Adipocyte (in vitro differentiated cells): Measurements from ENCODE around the gene TCF4.

ENCODE experiments used
- DNase-seq: peaks from one replicate; pipeline ENCODE4 v3.0.0-alpha.2; 2015; ENCODE audit warnings: low read depth
- H3K27me3 ChIP-seq: replicated peaks from 2 replicates; pipeline ENCODE4 v1.7.0; 2013; ENCODE audit warnings: mild to moderate bottlenecking, low read length, moderate library complexity; ENCODE audit not compliant: control insufficient read depth, insufficient read depth
- H3K36me3 ChIP-seq: 2 replicates; pipeline ENCODE4 v1.7.0; 2013; ENCODE audit warnings: low read length, mild to moderate bottlenecking, moderate library complexity; ENCODE audit not compliant: control insufficient read depth, insufficient read depth, severe bottlenecking
- H3K4me1 ChIP-seq: 2 replicates; pipeline ENCODE4 v1.7.0; 2013; ENCODE audit warnings: mild to moderate bottlenecking, low read length, moderate library complexity; ENCODE audit not compliant: control insufficient read depth, insufficient read depth
- H3K4me3 ChIP-seq: 2 replicates; pipeline ENCODE4 v1.7.0; 2013; ENCODE audit warnings: mild to moderate bottlenecking, low read length, moderate library complexity
- H3K9ac ChIP-seq: 2 replicates; pipeline ENCODE4 v1.7.0; 2013; ENCODE audit warnings: mild to moderate bottlenecking, low read length, moderate library complexity
- H3K9me3 ChIP-seq: 2 replicates; pipeline ENCODE4 v1.7.0; 2013; ENCODE audit warnings: mild to moderate bottlenecking, low read length, moderate library complexity; ENCODE audit not compliant: control insufficient read depth

Gene TCF4

GRCh38 chr18:55245211-55245614 lies 342.8 kb downstream of the TCF4 start:
- Histone ChIP-seq H3K9ac (no peak overlapping the region), H3K27me3 (no peaks in the 10 kb centered on the region), H3K4me1 (peaks cover 29% of the 10 kb centered on the region), H3K9me3 (no peaks in the 10 kb centered on the region), H3K4me3 (peak overlapping the region; percentile 43), H3K36me3 (peaks cover 15% of the 10 kb centered on the region)
- peak; percentile 40 for DNase-seq

DNA sequence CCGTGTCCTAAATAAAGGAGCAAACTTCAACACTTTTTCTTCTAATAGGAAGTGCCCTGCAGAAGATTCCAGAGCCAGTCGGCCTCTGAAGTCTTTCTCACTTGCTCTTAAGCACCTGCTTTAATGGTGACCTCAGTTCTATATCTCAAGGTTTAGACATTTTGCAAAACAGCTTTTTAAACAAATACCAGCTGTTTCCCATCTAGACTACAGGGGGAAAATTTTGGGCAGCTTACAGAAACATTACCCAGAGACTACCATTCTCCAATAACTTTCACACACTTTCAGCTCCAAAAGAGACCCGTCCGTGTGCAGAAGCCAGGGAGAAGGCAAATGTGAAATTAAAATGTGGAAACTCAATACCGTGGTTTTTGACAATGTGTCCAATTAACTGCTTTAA lies 343.4 kb downstream of the TCF4 start:
- Histone ChIP-seq H3K9ac (peak overlapping the region; percentile 5), H3K36me3 (peaks cover 10% of the 10 kb centered on the region), H3K4me3 (peak overlapping the region; percentile 67), H3K9me3 (no peaks in the 10 kb centered on the region), H3K27me3 (no peaks in the 10 kb centered on the region), H3K4me1 (peaks cover 29% of the 10 kb centered on the region)
- DNase-seq: peak; percentile 56

DNA sequence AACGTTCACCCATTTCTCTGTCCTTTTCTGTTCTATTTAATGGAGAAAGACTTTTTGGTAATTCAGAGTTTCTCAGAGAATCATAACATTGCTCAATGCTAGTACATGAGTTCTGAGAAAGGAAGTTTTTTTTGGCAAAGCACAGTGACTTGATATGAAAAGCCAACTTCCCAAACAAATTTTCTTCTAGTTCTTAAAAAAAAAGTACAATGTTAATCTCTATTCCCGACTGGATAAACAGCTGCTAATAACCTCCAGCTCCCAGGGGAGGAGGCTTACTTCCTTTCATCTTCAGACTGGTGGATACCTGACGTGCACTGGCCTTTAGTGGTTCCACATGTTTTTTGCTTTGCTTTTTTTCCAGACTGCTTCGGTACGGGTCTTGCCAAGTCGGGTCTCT lies 344.1 kb downstream of the TCF4 start:
- Histone ChIP-seq H3K4me1 (peaks cover 29% of the 10 kb centered on the region), H3K4me3 (peak overlapping the region; percentile 67), H3K9me3 (no peaks in the 10 kb centered on the region), H3K27me3 (no peaks in the 10 kb centered on the region), H3K9ac (peak overlapping the region; percentile 5), H3K36me3 (peaks cover 10% of the 10 kb centered on the region)
- peak; percentile 90 for DNase-seq

DNA sequence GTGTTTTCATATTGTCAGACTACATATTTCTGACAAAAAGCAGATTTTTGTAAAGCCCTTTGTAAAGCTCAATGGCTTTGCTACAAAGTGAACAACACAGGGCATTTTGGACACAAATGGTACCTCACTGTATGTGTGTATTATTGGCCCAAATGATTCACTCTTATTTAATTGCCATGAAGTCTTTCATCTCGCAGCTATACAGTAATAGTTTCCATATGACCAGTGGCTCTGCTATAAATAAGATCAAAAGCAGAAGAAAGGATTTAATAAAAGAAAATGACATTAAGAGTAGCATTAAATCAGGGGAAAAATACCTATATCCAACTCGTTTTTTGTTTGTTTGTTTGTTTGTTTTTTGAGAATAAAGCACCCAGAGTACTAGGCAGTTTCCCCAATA lies 344.7 kb downstream of the TCF4 start:
- peak overlapping the region; percentile 30 for H3K4me3 ChIP-seq
- H3K27me3 ChIP-seq: no peaks in the 10 kb centered on the region
- H3K9ac ChIP-seq: no peak overlapping the region
- peaks cover 10% of the 10 kb centered on the region for H3K36me3 ChIP-seq
- peaks cover 29% of the 10 kb centered on the region for H3K4me1 ChIP-seq
- peak; percentile 24 for DNase-seq
- H3K9me3 ChIP-seq: no peaks in the 10 kb centered on the region

DNA sequence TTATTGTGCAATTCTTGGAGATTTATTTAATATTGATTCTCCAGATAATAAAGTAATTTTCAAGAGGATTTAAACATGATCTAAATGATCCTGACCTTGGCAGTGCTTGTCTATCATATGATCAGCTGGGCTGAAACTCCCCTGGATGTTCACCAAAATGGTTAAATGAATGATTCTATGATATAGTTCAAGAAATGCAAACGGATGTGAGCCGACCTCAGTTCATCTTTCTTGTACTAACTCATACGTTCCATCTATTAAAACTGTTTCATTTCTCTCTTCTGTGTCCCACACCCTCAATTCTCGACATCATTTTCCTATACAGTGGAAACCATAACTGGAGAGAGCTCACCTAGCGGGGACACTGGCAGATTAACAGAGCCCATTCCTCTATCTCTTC lies 347.0 kb downstream of the TCF4 start:
- Histone ChIP-seq H3K4me1 (peaks cover 36% of the 10 kb centered on the region), H3K9me3 (no peaks in the 10 kb centered on the region), H3K4me3 (no peak overlapping the region), H3K27me3 (no peaks in the 10 kb centered on the region), H3K36me3 (peaks cover 10% of the 10 kb centered on the region), H3K9ac (no peak overlapping the region)
- DNase-seq: no peak

- peaks cover 30% of the 10 kb centered on the region for H3K4me1 ChIP-seq
- no peak for DNase-seq
- no peaks in the 10 kb centered on the region for H3K9me3 ChIP-seq
- no peaks in the 10 kb centered on the region for H3K27me3 ChIP-seq
- H3K9ac ChIP-seq: no peak overlapping the region
- H3K36me3 ChIP-seq: peaks cover 10% of the 10 kb centered on the region
- no peak overlapping the region for H3K4me3 ChIP-seq
Measured at GRCh38 chr18:55239740-55240139, 348.3 kb downstream of the TCF4 start.

DNA sequence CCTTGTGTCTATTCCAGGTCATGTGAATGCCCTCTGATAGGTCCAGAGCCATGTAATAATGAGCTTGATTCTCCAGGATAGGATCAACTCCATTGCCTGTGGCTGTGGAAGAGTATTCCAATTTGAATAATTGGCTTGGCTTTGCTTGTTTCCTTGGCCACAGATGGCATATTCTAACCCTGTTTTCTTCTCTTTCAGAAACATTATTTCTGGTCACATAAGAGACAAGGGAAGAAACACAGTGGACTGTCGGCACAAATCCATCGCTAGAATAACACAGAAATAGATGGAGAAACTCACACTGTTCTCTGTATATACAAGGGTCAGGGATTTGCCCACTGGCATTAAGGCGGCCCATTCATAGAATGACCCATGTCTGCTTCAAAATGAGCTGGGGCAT lies 350.3 kb downstream of the TCF4 start:
- no peaks in the 10 kb centered on the region for H3K27me3 ChIP-seq
- H3K9me3 ChIP-seq: no peaks in the 10 kb centered on the region
- no peak for DNase-seq
- H3K4me1 ChIP-seq: peaks cover 11% of the 10 kb centered on the region
- no peak overlapping the region for H3K4me3 ChIP-seq
- peaks cover 25% of the 10 kb centered on the region for H3K36me3 ChIP-seq
- no peak overlapping the region for H3K9ac ChIP-seq

DNA sequence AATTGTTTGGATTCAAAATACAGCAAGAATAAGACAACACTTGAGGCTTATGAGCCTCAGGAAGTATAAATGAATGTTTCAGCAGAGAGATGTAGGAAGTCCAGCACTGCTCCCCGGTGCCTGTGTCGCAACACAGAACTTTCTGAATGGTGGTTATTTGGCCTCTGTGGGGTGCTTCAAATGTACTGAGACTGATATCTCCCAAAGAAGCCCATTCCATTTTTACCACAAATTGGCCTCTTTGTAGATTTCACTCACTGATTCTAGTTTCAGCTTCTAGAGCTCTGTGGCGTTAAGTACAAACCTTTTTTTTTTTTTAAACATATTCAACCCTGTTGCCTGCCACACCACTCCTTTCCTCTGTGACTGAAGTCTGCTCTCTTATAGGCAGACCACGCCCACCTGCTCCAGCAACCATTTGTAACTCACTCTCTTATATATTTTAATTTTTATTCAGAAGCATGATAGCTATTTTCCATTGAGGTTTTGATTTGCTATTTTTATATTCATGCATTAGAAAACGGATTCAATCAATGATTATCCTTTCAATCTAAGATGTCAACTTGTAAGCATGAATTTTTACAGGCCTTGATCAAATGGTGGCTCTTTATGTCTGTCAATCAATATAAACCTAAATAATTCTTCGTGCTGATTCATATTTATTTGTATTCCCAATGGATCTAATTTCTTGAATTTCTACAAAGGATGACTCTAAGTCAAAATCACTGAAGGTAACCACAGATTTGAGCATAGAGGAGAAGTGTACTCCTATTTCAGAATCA lies 351.7 kb downstream of the TCF4 start:
- Histone ChIP-seq H3K9ac (no peak overlapping the region), H3K4me3 (no peak overlapping the region), H3K9me3 (no peaks in the 10 kb centered on the region), H3K4me1 (peaks cover 11% of the 10 kb centered on the region), H3K36me3 (peaks cover 30% of the 10 kb centered on the region), H3K27me3 (no peaks in the 10 kb centered on the region)
- DNase-seq: peak; percentile 65

- H3K9me3 ChIP-seq: no peaks in the 10 kb centered on the region
- peaks cover 38% of the 10 kb centered on the region for H3K36me3 ChIP-seq
- no peak overlapping the region for H3K4me3 ChIP-seq
- DNase-seq: no peak
- H3K4me1 ChIP-seq: peaks cover 11% of the 10 kb centered on the region
- H3K9ac ChIP-seq: no peak overlapping the region
- H3K27me3 ChIP-seq: no peaks in the 10 kb centered on the region
Measured at GRCh38 chr18:55235094-55235461, 352.9 kb downstream of the TCF4 start.

GRCh38 chr18:55234366-55235093 lies 353.5 kb downstream of the TCF4 start:
- H3K36me3 ChIP-seq: peaks cover 41% of the 10 kb centered on the region
- H3K9me3 ChIP-seq: no peaks in the 10 kb centered on the region

DNA sequence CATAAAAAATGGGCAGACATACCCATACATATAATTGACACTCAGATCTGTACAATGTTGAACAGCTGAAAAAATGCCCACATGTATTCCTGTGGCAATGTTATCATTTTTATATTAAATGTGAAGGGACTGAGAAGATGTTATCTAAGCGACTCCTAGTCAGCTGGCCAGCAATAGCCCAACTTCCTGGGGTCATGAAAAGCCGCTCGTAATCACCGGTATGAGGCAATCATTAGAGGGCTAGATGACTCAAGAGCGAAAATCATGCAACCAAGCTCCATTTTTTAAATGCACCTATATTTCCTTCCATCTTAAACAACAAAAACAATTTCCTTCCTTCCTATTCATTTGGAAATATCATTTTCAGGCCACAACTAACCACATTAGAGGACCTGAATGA lies 354.1 kb downstream of the TCF4 start:
- peaks cover 42% of the 10 kb centered on the region for H3K36me3 ChIP-seq
- no peaks in the 10 kb centered on the region for H3K9me3 ChIP-seq
- no peak for DNase-seq
- H3K4me3 ChIP-seq: no peak overlapping the region
- peaks cover 11% of the 10 kb centered on the region for H3K4me1 ChIP-seq
- H3K9ac ChIP-seq: no peak overlapping the region
- H3K27me3 ChIP-seq: no peaks in the 10 kb centered on the region

More at GRCh38 chr18:55234366-55235093, 353.5 kb downstream of the TCF4 start:
- Histone ChIP-seq H3K9ac (no peak overlapping the region), H3K27me3 (no peaks in the 10 kb centered on the region), H3K4me1 (peaks cover 11% of the 10 kb centered on the region), H3K4me3 (no peak overlapping the region)
- DNase-seq: peak; percentile 90
